GM18519 (cell line): ENCODE measurements around the gene SLC8A2.
"Not testable (repeated sequence)": the region's sequence is repeated elsewhere in the genome, so short reads cannot be mapped to it uniquely, and the experiment has no call there.

Source experiments
- ATAC-seq: cut with Tn5 transposase; IDR thresholded peaks from one replicate; pipeline ENCODE4 v1.9.1; 2021; ENCODE audit warnings: mild to moderate bottlenecking, moderate library complexity; ENCODE audit not compliant: unreplicated experiment, low FRiP score

Gene SLC8A2

DNA sequence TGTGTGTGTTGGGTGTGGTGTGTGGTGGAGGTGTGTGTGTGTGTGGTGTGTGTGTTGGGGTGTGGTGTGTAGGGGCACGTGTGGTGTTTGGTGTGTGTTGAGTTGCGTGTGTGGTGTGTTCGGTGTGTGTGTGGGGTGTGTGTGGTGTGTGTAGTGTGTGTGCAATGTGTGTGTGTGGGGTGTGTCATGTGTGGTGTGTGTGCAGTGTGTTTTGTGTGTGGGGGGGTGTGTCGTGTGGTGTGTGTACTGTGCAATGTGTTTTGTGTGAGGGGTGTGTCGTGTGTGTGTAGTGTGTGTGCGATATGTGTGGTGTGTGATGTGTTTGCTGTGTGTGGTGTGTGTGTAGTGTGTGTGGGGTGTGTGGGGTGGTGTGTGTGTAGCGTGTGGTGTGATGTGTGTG, 18.3 kb upstream of the SLC8A2 start:
- ATAC-seq, result no peak

DNA sequence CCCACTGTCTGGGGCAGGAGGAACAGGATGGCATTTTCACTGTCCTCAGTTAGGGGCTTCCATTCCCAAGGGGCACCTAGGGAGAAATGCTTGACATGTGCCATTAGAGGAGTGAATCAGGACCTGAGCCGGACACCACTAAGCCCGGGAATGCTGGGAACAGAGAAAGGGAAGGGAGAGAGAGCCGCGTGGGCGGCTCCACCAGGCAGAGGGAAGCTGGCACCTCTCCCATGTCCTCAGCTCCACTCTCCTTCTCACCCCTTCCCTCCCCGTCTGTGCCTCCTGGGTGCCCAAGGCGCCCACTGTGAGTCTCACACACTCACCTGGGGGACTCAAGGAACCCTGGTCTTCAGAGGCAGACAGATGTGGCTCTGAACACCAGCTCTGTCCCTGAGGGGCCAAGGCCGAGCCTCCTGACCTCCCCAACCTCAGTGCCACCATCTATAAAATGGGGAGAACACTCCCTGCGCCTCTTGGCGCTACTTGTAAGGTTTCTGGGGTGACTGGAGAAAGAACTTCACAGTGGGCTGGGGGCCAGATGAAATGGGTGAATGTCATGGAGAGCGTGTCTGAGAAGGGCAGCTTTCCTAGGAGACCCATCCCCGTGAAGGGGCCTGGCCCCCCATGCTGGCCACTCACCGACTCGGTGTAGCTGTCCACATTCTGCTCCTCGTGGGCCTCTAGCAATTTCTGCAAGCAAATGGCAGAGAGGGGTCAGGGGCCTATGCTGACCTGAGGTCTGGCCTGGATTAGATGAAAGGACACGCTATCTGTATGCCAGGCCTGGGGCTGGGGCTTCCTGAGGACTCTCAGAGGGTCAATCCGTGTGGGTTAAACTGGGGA, 17.6 kb upstream of the SLC8A2 start:
- ATAC-seq, result no peak

DNA sequence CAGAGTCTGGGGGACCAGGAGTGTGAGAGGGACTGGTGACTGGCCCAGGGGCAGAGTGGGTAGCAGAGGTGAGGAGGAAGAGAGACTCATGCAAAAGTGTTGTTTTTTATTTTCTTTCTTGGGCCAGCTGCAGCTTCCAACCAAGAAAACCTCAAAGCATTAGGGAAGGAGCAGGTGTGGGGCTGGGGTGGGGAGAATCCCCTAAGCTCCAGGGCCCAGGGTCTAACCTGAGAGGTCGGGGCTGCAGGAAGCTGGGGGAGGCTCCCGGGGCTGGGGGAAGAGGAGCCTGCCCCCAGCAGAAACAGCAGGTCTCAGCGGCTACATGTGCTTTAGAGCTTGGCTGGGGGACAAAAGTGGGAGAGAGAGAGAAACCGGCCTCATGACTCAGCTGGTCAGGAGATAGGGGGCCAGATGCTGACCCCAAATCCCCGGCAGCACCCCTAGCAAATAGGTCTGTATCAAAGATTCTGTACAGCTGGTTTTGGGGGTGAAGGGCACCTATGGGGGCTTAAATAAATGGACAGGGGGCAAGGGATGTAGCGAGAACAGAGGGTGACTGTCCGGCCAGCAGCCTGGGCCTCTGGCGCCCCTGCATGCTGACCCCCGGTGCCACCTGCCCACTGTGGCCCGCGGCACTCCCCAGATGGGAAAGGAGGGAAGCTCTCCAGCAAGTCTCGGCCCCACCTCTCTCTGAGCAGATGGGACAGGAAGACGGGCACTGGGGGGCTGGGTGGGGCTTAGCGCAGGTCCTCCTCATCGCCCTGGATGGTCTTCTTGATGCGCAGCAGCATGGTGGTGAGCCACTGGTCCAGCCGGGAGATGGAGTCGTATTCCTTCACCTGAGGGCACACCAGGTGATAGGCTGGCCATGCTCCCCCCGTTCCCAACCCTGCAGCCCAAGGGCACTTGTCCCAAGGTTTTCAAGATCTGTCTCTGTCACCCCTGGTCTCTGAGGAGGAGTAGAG, 16.1 kb upstream of the SLC8A2 start:
- no peak for ATAC-seq

DNA sequence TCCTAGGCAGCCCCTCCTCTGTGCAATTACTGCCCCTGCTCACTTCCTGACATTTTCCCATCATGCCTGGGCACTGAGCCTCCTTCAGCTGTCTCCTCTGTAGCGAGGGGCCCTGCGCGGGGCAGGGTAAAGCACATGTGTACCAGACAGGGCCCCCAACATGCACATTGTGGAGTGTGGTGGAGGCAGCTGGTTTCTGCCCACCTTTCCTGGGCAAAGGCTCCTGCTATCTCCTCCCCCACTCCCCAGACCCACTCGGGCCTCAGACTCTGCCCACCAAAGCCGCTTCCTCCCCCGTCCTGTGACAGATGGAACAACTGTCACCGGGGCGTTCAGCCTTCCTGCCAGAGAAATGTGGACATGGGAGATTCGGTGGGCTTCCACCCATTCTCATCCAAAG, 15.2 kb upstream of the SLC8A2 start:
- ATAC-seq, result no peak

DNA sequence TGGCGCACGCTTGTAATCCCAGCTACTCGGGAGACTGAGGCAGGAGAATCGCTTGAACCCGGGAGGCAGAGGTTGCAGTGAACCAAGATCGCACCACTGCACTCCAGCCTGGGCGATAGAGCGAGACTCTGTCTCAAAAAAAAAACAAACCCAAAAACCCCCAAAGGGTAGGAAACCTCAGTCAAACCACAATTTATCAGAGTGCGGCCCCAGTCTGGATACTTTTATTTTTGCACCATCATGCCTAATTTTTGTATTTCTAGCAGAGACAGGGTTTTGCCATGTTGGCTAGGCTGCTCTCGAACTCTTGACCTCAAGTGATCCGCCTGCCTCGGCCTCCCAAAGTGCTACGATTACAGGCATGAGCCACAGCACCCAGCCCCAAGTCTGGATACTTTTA, 14.5 kb upstream of the SLC8A2 start:
- not testable (repeated sequence) for ATAC-seq

DNA sequence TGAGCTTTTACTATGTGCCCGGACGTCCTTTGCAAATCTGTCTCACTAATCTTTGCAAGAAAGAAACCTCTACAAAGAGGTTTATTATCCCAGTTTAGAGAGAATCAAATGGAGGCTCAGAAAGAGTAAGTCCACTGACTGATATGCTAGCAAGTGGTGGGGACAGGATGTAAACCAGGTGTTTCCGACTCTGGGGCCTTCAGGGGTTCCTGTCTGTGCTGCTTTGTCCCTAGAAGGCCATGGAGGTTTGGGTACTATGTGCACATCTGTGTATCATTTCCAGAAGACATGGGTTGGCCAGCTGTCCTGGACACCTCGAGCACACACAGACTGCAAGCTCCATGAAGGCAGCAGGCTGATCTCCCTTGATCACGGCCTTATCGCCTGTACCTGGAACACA, 13.5 kb upstream of the SLC8A2 start:
- no peak for ATAC-seq

DNA sequence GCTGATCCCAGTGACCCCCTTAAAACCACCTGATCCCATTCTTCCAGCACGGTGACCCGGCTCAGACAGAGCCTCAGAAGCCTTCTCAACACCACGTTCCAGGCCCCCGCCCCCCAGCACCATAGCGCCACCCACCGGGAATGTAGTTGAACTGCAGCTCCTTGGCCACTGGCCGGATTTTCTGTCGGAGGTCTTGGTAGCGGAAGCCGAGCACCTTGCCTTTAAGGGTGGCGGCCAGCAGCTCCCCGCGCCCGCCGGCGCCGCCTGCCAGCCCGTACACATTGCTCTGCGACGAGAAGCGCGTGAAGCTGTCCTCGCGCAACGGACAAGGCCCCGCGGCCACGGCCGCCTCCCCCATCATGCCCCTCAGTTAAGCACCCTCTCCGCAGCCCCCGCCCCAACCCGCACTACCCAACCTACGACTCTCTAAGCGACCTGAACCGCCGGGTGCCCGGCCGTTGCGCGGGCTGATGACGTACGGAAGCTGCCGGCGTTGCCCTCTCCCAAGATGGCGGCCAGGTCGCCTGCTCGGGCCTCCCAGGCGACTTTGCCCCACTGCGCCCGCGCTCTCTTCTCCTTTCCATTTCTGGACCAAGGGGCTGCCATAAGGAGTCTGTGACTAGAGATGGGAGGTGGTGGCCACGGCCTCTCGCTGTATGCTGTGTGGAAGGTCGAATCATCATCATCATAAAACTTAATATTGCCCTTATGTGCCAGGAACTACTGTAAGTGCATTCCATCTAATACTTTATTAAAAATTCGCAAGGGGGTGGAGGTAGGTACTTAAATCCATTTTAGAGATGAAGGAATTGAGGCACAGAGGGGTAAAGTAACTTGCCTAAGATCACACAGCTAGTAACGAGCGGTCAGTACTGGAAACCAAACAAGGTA, 12.4 kb upstream of the SLC8A2 start, which contains the start of gene KPTN:
KPTN (minus strand) TSS at position 420 of the 891 bp plus-strand sequence; CDS start at position 361, 59 bp downstream.
- ATAC-seq, result no peak

DNA sequence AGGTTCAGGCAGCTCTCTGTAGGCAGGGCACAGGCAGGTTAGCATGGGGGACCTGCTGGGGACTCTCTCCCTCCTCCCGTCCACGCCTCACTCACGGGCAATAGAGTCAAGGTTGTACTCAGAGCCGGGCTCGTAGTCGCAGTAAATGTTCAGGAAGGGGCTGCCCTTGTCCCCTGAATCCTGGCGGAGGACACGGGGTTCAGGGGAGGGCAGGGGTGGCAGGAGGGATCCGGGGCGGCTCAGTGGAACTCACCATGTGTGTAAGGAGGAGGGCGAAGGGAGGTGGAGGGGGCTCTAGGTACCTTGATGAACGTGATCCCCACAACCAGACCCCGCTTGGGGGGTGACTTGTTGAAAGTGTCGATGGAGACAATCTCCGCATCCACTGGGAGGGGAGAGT, 11.5 kb upstream of the SLC8A2 start:
- no peak for ATAC-seq

DNA sequence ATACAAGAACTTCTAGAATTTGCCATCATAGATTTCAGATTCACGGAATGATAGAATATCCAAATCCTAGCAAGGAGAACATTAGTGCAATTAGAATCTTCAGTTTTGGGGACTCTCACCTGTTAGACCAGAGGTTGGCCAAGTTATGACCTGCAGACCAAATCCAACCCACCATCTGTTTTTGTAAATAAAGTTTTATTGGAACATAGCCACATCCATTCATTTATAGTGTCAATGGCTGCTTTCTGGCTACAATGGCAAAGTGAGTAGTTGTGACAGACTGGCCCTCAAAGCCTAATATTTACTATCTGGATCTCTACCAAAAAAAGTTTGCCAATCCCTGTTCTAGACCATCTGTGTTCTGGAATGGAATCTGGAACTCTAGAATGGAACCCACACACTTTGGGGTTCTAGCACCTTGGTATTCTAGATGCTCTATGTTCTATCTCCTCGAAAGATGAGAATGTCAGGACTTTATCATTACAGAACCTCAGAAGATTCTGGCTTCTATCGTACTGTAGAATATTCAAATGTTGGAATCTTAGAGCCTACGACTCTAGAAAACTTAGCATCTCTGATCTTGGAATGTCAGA, 9.9 kb upstream of the SLC8A2 start:
- ATAC-seq, result no peak

DNA sequence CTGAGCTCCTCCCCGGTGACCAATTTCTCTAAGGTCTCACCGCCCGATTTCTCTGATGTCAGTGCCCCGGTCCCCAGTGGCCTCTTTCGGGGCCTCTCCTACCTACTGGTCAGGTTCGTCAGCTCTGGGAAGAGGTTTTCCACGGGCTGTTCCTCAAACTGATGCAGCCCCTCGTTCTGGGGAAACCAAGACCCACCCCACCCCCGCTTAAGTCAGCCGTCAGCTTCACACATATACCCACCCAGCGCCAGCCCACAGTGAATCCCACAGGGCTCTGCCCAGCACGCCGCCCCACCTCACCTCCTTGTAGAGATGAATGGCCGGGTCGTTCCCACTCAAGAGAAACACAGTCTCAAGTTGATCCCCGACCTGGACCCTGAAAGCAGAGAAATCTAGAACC, 9.0 kb upstream of the SLC8A2 start:
- no peak for ATAC-seq

DNA sequence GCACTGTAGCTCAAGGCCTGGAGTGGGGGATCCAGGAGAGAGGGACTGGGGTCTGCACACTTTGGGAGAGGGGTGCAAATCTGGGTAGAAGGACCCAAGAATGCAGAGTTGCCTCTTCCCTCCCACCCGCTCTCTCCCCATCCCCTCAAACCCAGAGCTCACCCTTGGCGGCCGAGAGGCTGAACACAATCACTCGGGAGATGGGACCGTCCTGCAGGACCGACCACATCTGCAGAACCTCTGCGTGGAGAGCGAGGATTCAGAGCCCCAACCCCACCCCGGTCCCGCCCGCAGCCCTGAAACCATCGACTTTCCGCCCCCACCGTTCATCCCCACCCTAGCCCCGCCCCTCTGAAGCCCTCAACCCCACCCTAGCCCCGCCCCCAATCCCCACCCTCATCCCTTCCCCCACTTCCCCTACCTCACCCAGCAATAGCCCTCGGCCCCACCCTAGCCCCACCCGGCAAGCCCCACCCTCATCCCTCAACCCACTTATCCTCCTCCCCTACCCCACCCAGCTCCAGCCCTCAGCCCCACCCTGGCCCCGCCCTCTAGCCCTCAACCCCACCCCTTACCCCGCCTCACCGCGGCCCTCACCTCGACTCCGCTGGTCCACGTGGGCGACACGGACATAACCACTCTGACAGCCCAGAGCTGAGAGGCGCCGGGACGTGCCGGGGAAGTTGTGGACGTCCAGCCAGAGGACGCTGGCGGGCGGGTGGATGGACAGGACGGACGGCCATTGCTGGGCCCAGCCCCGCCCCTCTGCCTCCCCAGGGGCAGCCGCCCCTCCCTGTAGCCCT, 8.2 kb upstream of the SLC8A2 start:
- no peak for ATAC-seq

DNA sequence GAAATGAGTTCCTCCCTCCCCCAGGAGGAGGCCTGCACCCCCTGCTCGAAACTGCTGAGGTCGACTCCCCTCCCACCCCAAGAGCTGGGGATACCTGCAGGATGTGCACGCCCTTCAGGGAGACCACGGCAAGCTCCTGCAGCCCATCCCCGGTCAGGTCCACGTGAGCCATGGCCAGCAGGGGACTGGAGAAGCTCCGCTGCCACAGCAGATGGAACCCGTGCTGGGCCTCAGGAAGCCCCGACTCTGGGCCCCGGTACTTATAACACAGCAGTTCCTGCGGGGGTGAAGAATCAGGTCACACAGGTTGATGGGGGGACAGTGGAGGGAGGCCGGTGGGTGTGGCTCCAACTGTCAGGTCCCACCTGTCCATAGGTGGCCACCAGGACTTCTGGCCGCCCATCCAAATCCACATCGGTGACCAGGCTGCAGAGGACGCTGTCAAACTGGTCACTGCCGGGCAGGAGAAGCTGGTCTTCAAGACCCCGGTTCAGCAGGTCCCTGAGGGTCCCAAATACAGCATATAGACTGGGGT, 4.8 kb upstream of the SLC8A2 start:
- no peak for ATAC-seq

DNA sequence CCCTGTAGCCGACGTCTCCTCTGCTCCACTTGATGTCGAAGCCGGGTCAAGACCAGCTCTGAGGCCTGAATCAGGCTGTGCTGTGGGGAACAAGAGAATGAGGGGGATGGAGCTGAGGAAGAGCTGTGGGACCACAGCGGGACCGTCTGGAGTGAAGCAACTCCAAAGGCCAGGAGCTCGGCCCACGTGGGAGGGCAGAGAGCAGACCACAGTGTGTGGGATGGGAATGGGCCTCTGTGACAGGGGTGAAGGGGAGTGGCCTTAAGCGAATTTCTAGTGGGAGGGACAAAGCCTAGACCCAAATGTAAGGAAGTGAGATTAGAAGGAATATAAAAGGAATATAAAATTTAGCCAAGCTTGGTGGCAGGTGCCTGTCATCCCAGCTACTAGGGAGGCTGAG, 3.8 kb upstream of the SLC8A2 start:
- no peak for ATAC-seq

DNA sequence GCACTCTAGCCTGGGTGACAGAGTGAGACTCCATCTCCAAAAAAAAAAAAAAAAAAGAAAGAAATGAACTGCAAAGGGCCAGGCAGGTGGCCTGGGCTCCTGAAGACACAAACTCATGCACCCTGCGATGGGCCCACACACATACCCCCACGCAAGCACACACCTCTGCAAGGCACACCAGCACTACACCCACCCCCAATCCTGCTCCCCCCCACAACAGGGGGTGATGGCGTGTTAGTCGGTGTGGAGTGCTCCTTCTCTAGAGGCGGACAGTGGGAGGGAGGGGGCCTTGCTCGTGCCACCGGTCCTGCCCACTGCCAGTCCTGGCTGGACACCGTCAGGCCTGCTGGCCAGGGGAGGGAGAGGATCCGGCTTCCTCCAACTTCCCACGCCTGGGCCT, 1.6 kb upstream of the SLC8A2 start:
- no peak for ATAC-seq

DNA sequence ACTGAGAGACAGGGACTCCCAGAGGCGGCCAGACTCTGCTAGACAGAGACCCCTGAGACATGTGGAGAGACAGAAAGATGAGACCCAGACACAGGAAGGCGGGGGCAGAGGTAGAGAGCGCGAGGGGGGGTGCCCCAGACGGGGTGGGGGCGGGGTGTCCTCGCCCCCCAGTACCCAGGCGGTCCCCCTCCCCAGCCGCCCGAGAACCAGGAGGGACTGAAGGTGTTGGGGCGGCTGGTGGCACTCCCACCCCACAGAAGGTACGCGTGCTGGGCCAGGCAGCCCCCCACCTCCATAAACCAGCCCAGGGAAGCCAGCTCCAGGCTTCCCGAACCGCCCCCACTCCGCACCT, 336 bp downstream of the SLC8A2 start:
- no peak for ATAC-seq

DNA sequence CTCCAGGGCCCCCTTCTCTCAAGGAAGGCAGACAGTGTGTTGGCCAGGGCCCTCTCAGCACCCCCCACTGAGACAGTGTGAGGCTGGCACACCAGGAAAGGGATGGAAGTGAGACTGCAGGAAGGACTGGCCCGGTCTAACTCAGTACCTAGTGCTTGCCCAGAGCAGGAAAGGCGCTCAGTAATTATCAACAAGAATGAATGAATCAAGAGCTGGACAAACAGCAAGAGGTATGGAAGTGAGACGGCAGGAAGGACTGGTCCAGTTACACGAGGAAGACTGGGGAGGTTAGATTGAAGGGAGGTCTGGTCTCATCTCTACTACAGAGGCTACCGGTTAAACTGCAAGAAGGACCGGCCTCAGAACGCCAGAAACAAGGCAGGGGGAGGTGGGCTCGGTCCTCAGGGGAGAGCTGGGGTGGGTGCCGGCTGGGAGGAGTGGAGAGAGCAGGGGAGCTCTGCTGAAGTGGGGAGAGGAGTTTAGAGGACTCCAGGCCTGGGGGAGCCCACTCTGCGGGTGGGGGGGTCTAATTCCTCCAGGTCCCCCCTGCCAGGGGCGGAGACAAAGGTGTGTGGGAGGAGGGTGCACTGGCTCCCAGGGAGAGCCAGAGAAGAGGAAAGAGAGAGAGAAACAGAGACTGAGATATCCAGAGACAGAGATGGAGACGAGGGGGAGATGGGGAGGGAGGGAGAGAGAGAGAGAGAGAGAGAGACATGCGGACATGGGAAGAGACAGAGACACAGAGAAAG, 1.1 kb downstream of the SLC8A2 start:
- no peak for ATAC-seq

DNA sequence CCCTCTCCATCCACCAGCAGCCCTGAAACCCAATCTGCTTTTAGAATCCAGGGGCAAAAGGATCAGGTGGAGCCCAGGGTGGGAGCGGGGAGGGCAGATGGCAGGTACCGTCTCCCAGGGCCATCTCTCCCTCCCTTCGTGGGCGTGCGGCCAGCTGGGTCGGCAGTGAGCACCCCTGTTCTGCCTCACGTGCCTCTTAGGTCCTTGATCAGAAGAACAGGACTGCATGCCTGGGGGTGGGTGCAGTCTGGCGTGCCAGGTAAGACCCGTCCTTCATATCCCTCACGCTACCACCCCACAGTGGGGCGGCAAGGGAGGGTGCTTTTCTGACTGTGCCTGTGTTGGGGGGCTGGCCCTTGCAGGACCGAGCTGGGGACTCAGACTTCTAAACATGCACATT, 2.0 kb downstream of the SLC8A2 start:
- no peak for ATAC-seq

DNA sequence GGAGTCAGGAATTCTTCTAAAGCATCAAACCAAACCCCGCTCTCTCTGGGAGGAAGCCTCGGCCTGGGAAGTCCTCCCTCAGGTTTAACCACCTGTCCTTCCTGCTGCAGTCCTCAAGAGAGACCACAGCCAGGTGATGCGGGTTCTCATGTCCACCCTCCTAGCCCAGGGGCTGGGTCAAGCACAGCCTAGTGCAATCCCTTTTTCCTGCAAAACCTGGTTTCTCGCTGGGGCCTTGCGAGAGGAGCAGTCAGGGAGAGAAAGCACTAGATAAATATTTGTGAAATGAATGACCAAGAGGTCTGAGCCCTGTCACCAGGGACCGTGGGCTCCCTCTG, 2.4 kb downstream of the SLC8A2 start:
- no peak for ATAC-seq

DNA sequence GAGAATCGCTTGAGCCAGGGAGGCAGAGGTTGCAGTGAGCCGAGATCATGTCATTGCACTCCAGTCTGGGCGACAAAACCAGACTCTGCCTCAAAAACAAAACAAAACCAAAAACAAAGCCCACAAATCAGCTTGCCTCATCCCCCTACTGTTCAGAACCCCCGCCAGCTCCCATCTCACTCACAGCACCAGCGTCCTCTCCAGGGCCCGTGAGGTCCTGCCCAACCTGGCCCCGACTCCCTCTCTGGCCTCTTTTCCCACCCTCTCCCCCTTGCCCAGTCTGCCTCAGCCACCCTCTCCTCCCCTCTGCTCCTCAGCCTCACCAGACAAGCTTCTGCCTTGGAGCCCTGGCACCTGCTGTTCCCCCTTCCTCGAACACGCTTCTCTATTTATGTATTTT, 3.8 kb downstream of the SLC8A2 start:
- no peak for ATAC-seq
